Measurements from ENCODE around the gene TMC6.
"Not testable (repeated sequence)": the region's sequence is repeated elsewhere in the genome, so short reads cannot be mapped to it uniquely, and the experiment has no call there.

The TMC6 gene

GRCh38 chr17:78124081-78124835 lies 4.3 kb downstream of the TMC6 start:
- no peak for DNase-seq (ENCODE audit: low read depth)

GRCh38 chr17:78123258-78123929 lies 5.2 kb downstream of the TMC6 start:
- DNase-seq (ENCODE audit: low read depth): no peak

GRCh38 chr17:78122931-78123249 lies 5.7 kb downstream of the TMC6 start:
- no peak for DNase-seq (ENCODE audit: low read depth)

- no peak for DNase-seq (ENCODE audit: low read depth)
Measured at GRCh38 chr17:78122216-78122930, 6.2 kb downstream of the TMC6 start.

GRCh38 chr17:78121801-78122215 lies 6.7 kb downstream of the TMC6 start:
- no peak for DNase-seq (ENCODE audit: low read depth)

GRCh38 chr17:78120971-78121800 lies 7.4 kb downstream of the TMC6 start:
- DNase-seq (ENCODE audit: low read depth): no peak

- no peak for DNase-seq (ENCODE audit: low read depth)
Measured at GRCh38 chr17:78120537-78120936, 8.0 kb downstream of the TMC6 start.

GRCh38 chr17:78118801-78119241 lies 9.7 kb downstream of the TMC6 start:
- no peak for DNase-seq (ENCODE audit: low read depth)

GRCh38 chr17:78117027-78117981 lies 11.3 kb downstream of the TMC6 start:
- no peak for DNase-seq (ENCODE audit: low read depth)

- no peak for DNase-seq (ENCODE audit: low read depth)
Measured at GRCh38 chr17:78116411-78116810, 12.1 kb downstream of the TMC6 start.

GRCh38 chr17:78115803-78116202 lies 12.8 kb downstream of the TMC6 start:
- DNase-seq (ENCODE audit: low read depth): not testable (repeated sequence)

GRCh38 chr17:78114831-78115723 lies 13.5 kb downstream of the TMC6 start:
- DNase-seq (ENCODE audit: low read depth): no peak

GRCh38 chr17:78113804-78114785 lies 14.5 kb downstream of the TMC6 start:
- no peak for DNase-seq (ENCODE audit: low read depth)

- DNase-seq (ENCODE audit: low read depth): peak; percentile 20
Measured at GRCh38 chr17:78112518-78113471, 15.8 kb downstream of the TMC6 start.

GRCh38 chr17:78111727-78112517 lies 16.6 kb downstream of the TMC6 start:
- DNase-seq (ENCODE audit: low read depth): no peak

- DNase-seq (ENCODE audit: low read depth): no peak
Measured at GRCh38 chr17:78111016-78111726, 17.4 kb downstream of the TMC6 start.

All from fibroblast of the conjunctiva (primary cell).